Endothelial cell of umbilical vein (primary cell): ENCODE results near the gene ARFGEF3.

Experiments used
- CTCF ChIP-seq, 2 donors: IDR thresholded peaks; 1 replicate in 1 of 2; 2 replicates in 1 of 2; pipeline ENCODE4 v1.5.1; 2011; ENCODE audit warnings: low read length in 2 of 2, mild to moderate bottlenecking in 2 of 2, moderate library complexity in 2 of 2, control low read depth in 1 of 2, inconsistent platforms in 1 of 2, low read depth in 1 of 2; ENCODE audit not compliant: insufficient read depth in 1 of 2; ENCODE audit errors: extremely low read depth in 1 of 2
- EZH2 ChIP-seq: IDR thresholded peaks from 2 replicates; pipeline ENCODE4 v1.6.1; 2012; ENCODE audit warnings: borderline replicate concordance, low read depth, mild to moderate bottlenecking, moderate library complexity, low read length, inconsistent platforms; ENCODE audit not compliant: severe bottlenecking
- GATA2 ChIP-seq: IDR thresholded peaks from 2 replicates; pipeline ENCODE4 v1.7.0; 2011; ENCODE audit warnings: low read depth, mild to moderate bottlenecking, moderate library complexity, mixed read lengths, low read length; ENCODE audit not compliant: insufficient read length, insufficient read depth
- MYC ChIP-seq: IDR thresholded peaks from one replicate; pipeline ENCODE4 v1.6.1; 2011; ENCODE audit warnings: mild to moderate bottlenecking, low read depth, low read length
- POLR2A ChIP-seq: IDR thresholded peaks from 2 replicates; pipeline ENCODE4 v1.6.1; 2012; ENCODE audit warnings: low read depth, mild to moderate bottlenecking, control low read depth, low read length
- POLR2AphosphoS5 ChIP-seq: IDR thresholded peaks from 2 replicates; pipeline ENCODE4 v1.6.1; 2012; ENCODE audit warnings: low read depth, mild to moderate bottlenecking, control low read depth, low read length, moderate library complexity; ENCODE audit not compliant: insufficient read depth
- TF ChIP-seq, protein P1 (sequence below): IDR thresholded peaks from 2 replicates; pipeline ENCODE4 v1.6.1; 2011; ENCODE audit not compliant: insufficient read depth, insufficient read length

- TF ChIP-seq, protein P1, sequence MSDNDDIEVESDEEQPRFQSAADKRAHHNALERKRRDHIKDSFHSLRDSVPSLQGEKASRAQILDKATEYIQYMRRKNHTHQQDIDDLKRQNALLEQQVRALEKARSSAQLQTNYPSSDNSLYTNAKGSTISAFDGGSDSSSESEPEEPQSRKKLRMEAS, result no peak
- TF ChIP-seq CTCF (IDR thresholded peaks at IDR 0.05; ENCODE audit: extremely low read depth in 1 of 2, insufficient read depth in 1 of 2, low read depth in 1 of 2, low read length in 2 of 2), result no peak
- TF ChIP-seq MYC, result no peak
- no peak for TF ChIP-seq POLR2AphosphoS5
- no peak for TF ChIP-seq POLR2A
- TF ChIP-seq GATA2, result no peak
- no peak for TF ChIP-seq EZH2
These were observed 64.2 kb downstream of the ARFGEF3 start for GRCh38 chr6:138225953-138226352.
